Stimulated activated memory B cell treated with anti-CD40 and anti-IgM and Interleukin-4, amounts not matched to agents 10 μg/mL and 1 μg/mL and 100 μg/mL, for 72 hours (primary cell): ENCODE measurements around the gene RMND5B.
A peak's percentile ranks its signal among the peaks of the same experiment; 100 is the strongest.

Source experiments
- ATAC-seq: fragments of 150-1000 bp; cut with Tn5 transposase; 2 replicates; pipeline ENCODE4 v1.10.0; 2021
- H3K27ac Mint-ChIP-seq: one replicate; pipeline ENCODE4 v1.8.0; 2022; ENCODE audit warnings: mild to moderate bottlenecking, mixed read lengths
- H3K27me3 Mint-ChIP-seq: one replicate; pipeline ENCODE4 v1.8.0; 2022; ENCODE audit warnings: mixed read lengths
- H3K36me3 Mint-ChIP-seq: one replicate; pipeline ENCODE4 v1.8.0; 2022; ENCODE audit warnings: mixed read lengths
- H3K4me1 Mint-ChIP-seq: one replicate; pipeline ENCODE4 v1.8.0; 2022; ENCODE audit warnings: mixed read lengths
- H3K4me3 Mint-ChIP-seq: one replicate; pipeline ENCODE4 v1.8.0; 2022; ENCODE audit warnings: mild to moderate bottlenecking, moderate library complexity, mixed read lengths
- H3K9me3 Mint-ChIP-seq: one replicate; pipeline ENCODE4 v1.8.0; 2022; ENCODE audit warnings: mixed read lengths

The RMND5B gene

GRCh38 chr5:178137991-178138390, 7.2 kb downstream of the RMND5B start:
- no peak overlapping the region for H3K4me3 Mint-ChIP-seq
- H3K36me3 Mint-ChIP-seq: peaks cover 47% of the 10 kb centered on the region
- H3K4me1 Mint-ChIP-seq: peaks cover 13% of the 10 kb centered on the region

GRCh38 chr5:178141550-178141949, 10.7 kb downstream of the RMND5B start:
- no peaks in the 10 kb centered on the region for H3K9me3 Mint-ChIP-seq
- no peak overlapping the region for H3K4me3 Mint-ChIP-seq
- no peak overlapping the region for H3K27ac Mint-ChIP-seq
- ATAC-seq: no peak
- H3K36me3 Mint-ChIP-seq: peaks cover 48% of the 10 kb centered on the region
- H3K27me3 Mint-ChIP-seq: no peaks in the 10 kb centered on the region
- peaks cover 14% of the 10 kb centered on the region for H3K4me1 Mint-ChIP-seq

More at GRCh38 chr5:178137991-178138390, 7.2 kb downstream of the RMND5B start:
- no peaks in the 10 kb centered on the region for H3K27me3 Mint-ChIP-seq
- ATAC-seq: no peak
- H3K27ac Mint-ChIP-seq: no peak overlapping the region
- H3K9me3 Mint-ChIP-seq: no peaks in the 10 kb centered on the region

GRCh38 chr5:178142642-178143041, 11.8 kb downstream of the RMND5B start:
- H3K27ac Mint-ChIP-seq: no peak overlapping the region

GRCh38 chr5:178143246-178143645, 12.4 kb downstream of the RMND5B start:
- peaks cover 59% of the 10 kb centered on the region for H3K36me3 Mint-ChIP-seq
- H3K27me3 Mint-ChIP-seq: no peaks in the 10 kb centered on the region

More at GRCh38 chr5:178142642-178143041, 11.8 kb downstream of the RMND5B start:
- ATAC-seq: no peak
- Mint-ChIP-seq H3K36me3 (peaks cover 53% of the 10 kb centered on the region), H3K9me3 (no peaks in the 10 kb centered on the region), H3K27me3 (no peaks in the 10 kb centered on the region), H3K4me3 (no peak overlapping the region), H3K4me1 (peaks cover 14% of the 10 kb centered on the region)

GRCh38 chr5:178143901-178144300, 13.1 kb downstream of the RMND5B start:
- H3K4me1 Mint-ChIP-seq: peaks cover 20% of the 10 kb centered on the region
- H3K36me3 Mint-ChIP-seq: peaks cover 65% of the 10 kb centered on the region
- H3K27ac Mint-ChIP-seq: no peak overlapping the region
- H3K9me3 Mint-ChIP-seq: no peaks in the 10 kb centered on the region
- ATAC-seq: no peak
- H3K27me3 Mint-ChIP-seq: no peaks in the 10 kb centered on the region
- H3K4me3 Mint-ChIP-seq: no peak overlapping the region

More at GRCh38 chr5:178143246-178143645, 12.4 kb downstream of the RMND5B start:
- no peaks in the 10 kb centered on the region for H3K9me3 Mint-ChIP-seq
- no peak overlapping the region for H3K4me3 Mint-ChIP-seq
- no peak for ATAC-seq
- no peak overlapping the region for H3K27ac Mint-ChIP-seq
- peaks cover 14% of the 10 kb centered on the region for H3K4me1 Mint-ChIP-seq

- peak; percentile 87 for ATAC-seq
- H3K9me3 Mint-ChIP-seq: no peaks in the 10 kb centered on the region
- no peaks in the 10 kb centered on the region for H3K27me3 Mint-ChIP-seq
- H3K36me3 Mint-ChIP-seq: peaks cover 73% of the 10 kb centered on the region
- no peak overlapping the region for H3K4me3 Mint-ChIP-seq
- H3K4me1 Mint-ChIP-seq: peaks cover 31% of the 10 kb centered on the region
- peak overlapping the region; percentile 59 for H3K27ac Mint-ChIP-seq
These were observed 15.4 kb downstream of the RMND5B start for GRCh38 chr5:178145965-178146820.

GRCh38 chr5:178147406-178147805, 16.6 kb downstream of the RMND5B start:
- Mint-ChIP-seq H3K4me3 (no peak overlapping the region), H3K9me3 (no peaks in the 10 kb centered on the region), H3K27ac (no peak overlapping the region), H3K27me3 (no peaks in the 10 kb centered on the region), H3K36me3 (peaks cover 73% of the 10 kb centered on the region), H3K4me1 (peaks cover 42% of the 10 kb centered on the region)
- no peak for ATAC-seq

GRCh38 chr5:178149199-178149932, 18.6 kb downstream of the RMND5B start:
- Mint-ChIP-seq H3K36me3 (peaks cover 57% of the 10 kb centered on the region), H3K27ac (peak overlapping the region; percentile 39), H3K27me3 (no peaks in the 10 kb centered on the region), H3K4me3 (no peak overlapping the region), H3K4me1 (peaks cover 56% of the 10 kb centered on the region), H3K9me3 (no peaks in the 10 kb centered on the region)
- no peak for ATAC-seq

- ATAC-seq: no peak
- Mint-ChIP-seq H3K4me3 (no peak overlapping the region), H3K4me1 (peaks cover 56% of the 10 kb centered on the region), H3K9me3 (no peaks in the 10 kb centered on the region), H3K27ac (peak overlapping the region; percentile 89), H3K36me3 (peaks cover 49% of the 10 kb centered on the region), H3K27me3 (no peaks in the 10 kb centered on the region)
These were observed 20.3 kb downstream of the RMND5B start for GRCh38 chr5:178150977-178151734.

- Mint-ChIP-seq H3K9me3 (no peaks in the 10 kb centered on the region), H3K36me3 (peaks cover 32% of the 10 kb centered on the region), H3K27me3 (no peaks in the 10 kb centered on the region), H3K27ac (peak overlapping the region; percentile 89), H3K4me1 (peaks cover 48% of the 10 kb centered on the region), H3K4me3 (peak overlapping the region; percentile 92)
- ATAC-seq: no peak
These were observed 22.0 kb downstream of the RMND5B start for GRCh38 chr5:178152491-178153444.

GRCh38 chr5:178153530-178154340, 22.9 kb downstream of the RMND5B start, which contains the start of gene NHP2:
Gene NHP2 (minus strand): TSS chr5:178153885. CDS start chr5:178153817, 68 bp downstream.
- Mint-ChIP-seq H3K36me3 (peaks cover 23% of the 10 kb centered on the region), H3K9me3 (no peaks in the 10 kb centered on the region), H3K27me3 (no peaks in the 10 kb centered on the region), H3K27ac (peak within 1 kb of the TSS; percentile 89), H3K4me3 (peak within 1 kb of the TSS; percentile 92), H3K4me1 (peaks cover 43% of the 10 kb centered on the region)
- ATAC-seq: peak; percentile 99

GRCh38 chr5:178155065-178155464, 24.3 kb downstream of the RMND5B start:
- Mint-ChIP-seq H3K27ac (no peak overlapping the region), H3K36me3 (peaks cover 19% of the 10 kb centered on the region), H3K4me1 (peaks cover 39% of the 10 kb centered on the region), H3K4me3 (no peak overlapping the region), H3K9me3 (no peaks in the 10 kb centered on the region), H3K27me3 (no peaks in the 10 kb centered on the region)
- no peak for ATAC-seq

GRCh38 chr5:178160176-178160575, 29.4 kb downstream of the RMND5B start:
- Mint-ChIP-seq H3K36me3 (no peaks in the 10 kb centered on the region), H3K27me3 (peaks cover 17% of the 10 kb centered on the region), H3K9me3 (no peaks in the 10 kb centered on the region), H3K4me3 (no peak overlapping the region), H3K27ac (no peak overlapping the region), H3K4me1 (peaks cover 12% of the 10 kb centered on the region)
- no peak for ATAC-seq
